DND-41 (cell line): Measurements from ENCODE around the gene TMPRSS9.

Experiments
- EZH2 ChIP-seq: IDR thresholded peaks from 3 replicates; pipeline ENCODE4 v1.6.1; 2012; ENCODE audit warnings: borderline replicate concordance, low read depth, mild to moderate bottlenecking, moderate library complexity, low read length, inconsistent platforms; ENCODE audit not compliant: severe bottlenecking
- TF ChIP-seq, protein P1 (sequence below): IDR thresholded peaks from 2 replicates; pipeline ENCODE4 v1.5.1; 2012; ENCODE audit warnings: borderline replicate concordance, low read length, moderate library complexity, mild to moderate bottlenecking; ENCODE audit not compliant: poor library complexity, severe bottlenecking; ENCODE audit errors: extremely low read depth

DNA sequence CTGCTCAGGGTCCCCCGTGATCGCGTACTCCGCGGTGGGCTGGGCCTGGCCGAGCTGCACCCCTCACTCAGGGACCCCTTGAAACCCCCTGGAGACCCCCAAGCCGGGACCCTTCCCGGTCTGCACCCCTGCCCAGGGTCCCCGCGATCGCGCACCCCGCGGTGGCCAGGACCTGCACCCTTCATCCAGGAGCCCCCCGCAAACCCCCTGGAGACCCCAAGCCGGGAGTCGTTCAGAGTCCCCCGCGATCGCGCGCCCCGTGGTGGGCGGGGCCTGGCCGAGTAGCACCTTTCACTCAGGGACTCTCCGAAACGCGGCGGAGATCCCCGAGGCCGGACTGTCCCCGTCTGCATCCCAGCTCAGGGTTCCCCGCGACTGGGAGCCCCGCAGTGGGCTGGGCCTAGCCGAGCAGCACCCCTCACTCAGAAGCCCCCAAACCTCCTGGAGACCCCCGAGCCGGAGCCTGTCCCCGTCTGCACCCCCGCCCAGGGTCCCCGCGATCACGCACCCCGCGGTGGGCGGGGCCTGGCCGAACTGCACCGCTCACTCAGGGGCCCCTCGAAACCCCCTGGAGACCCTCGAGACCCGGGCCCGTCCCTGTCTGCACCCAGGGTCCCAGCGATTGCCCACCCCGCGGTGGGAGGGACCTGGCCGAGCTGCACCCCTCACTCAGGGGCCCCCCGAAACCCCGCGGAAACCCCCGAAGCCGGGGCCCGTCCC lies 95.9 kb downstream of the TMPRSS9 start:
- TF ChIP-seq, protein P1, sequence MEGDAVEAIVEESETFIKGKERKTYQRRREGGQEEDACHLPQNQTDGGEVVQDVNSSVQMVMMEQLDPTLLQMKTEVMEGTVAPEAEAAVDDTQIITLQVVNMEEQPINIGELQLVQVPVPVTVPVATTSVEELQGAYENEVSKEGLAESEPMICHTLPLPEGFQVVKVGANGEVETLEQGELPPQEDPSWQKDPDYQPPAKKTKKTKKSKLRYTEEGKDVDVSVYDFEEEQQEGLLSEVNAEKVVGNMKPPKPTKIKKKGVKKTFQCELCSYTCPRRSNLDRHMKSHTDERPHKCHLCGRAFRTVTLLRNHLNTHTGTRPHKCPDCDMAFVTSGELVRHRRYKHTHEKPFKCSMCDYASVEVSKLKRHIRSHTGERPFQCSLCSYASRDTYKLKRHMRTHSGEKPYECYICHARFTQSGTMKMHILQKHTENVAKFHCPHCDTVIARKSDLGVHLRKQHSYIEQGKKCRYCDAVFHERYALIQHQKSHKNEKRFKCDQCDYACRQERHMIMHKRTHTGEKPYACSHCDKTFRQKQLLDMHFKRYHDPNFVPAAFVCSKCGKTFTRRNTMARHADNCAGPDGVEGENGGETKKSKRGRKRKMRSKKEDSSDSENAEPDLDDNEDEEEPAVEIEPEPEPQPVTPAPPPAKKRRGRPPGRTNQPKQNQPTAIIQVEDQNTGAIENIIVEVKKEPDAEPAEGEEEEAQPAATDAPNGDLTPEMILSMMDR, result no peak
- no peak for TF ChIP-seq EZH2
